Right atrium auricular region (tissue), 2 donors: ENCODE measurements around the gene SCFD2. TPM values are rescaled to one million over a fixed set of nuclear protein-coding genes. Genes with fewer than 3 reads are reported as not detected.
"Not testable (repeated sequence)": the region's sequence is repeated elsewhere in the genome, so short reads cannot be mapped to it uniquely, and the experiment has no call there.

Source experiments
- DNase-seq: peaks from one replicate; pipeline ENCODE4 v3.0.0-alpha.2; 2019; ENCODE audit warnings: low spot score
- H3K27ac ChIP-seq, 2 donors: fragments of 200-600 bp; sonication (generic); 1 replicate in 1 of 2; 2 replicates in 1 of 2; pipeline ENCODE4 v1.5.1; 2016 to 2019
- H3K27me3 ChIP-seq, 2 donors: fragments of 200-600 bp; sonication (generic); one replicate each; pipeline versions ENCODE4 v1.5.1 to v1.6.0; 2017 to 2019
- H3K36me3 ChIP-seq: fragments of 200-600 bp; sonication (generic); one replicate; pipeline ENCODE4 v1.5.1; 2016
- H3K4me1 ChIP-seq, 2 donors: fragments of 200-600 bp; sonication (generic); one replicate each; pipeline versions ENCODE4 v1.5.1 to v1.6.0; 2017 to 2019
- H3K4me3 ChIP-seq, 2 donors: fragments of 200-600 bp; sonication (generic); 1 replicate in 1 of 2; 2 replicates in 1 of 2; pipeline ENCODE4 v1.5.1; 2017 to 2019; ENCODE audit warnings: mild to moderate bottlenecking in 1 of 2, moderate library complexity in 1 of 2
- H3K9me3 ChIP-seq, 2 donors: fragments of 200-600 bp; sonication (generic); one replicate each; pipeline ENCODE4 v1.5.1; 2019
- CTCF ChIP-seq, 2 donors: fragments of 200-600 bp; sonication (generic); IDR thresholded peaks; one replicate each; pipeline ENCODE4 v1.5.1; 2019; ENCODE audit warnings: antibody characterized with exemption in 2 of 2
- total RNA-seq, 2 donors: library from RNA; depleted of rRNA; stranded (reverse); fragments of >200 nt; gene quantifications; one replicate each; pipeline ENCODE4 v1.1.0, GENCODE V29; 2016

Gene SCFD2
- total RNA-seq, 2 donors from 2014 or later: 8.1 to 9.4 TPM

DNA sequence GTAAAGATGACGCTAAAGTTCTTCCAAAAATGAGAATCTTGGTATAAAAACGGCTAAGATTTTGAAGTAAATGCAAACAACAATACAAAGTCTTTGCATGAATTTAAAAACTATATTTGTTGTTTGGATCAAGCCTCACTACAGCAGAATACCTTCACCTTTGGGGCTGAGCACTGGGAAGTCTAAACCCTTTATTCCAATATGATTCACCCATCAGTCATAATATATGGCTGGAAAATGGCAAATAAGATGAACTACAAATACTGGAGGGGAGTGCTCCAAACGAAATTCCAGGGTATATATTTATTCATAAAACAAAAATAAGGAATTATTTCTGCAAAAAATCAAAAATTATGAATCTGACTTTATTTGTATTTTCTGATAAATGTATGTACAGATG lies 138.4 kb downstream of the SCFD2 start:
- no peaks in the 10 kb centered on the region for H3K4me1 ChIP-seq
- H3K27ac ChIP-seq: no peak overlapping the region
- no peak for DNase-seq
- H3K9me3 ChIP-seq: no peaks in the 10 kb centered on the region
- no peak for TF ChIP-seq CTCF (IDR thresholded peaks at IDR 0.05)
- no peaks in the 10 kb centered on the region for H3K27me3 ChIP-seq
- H3K4me3 ChIP-seq: no peak overlapping the region
- no peaks in the 10 kb centered on the region for H3K36me3 ChIP-seq

GRCh38 chr4:53221832-53222480 lies 143.9 kb downstream of the SCFD2 start:
- Histone ChIP-seq H3K36me3 (no peaks in the 10 kb centered on the region), H3K27ac (no peak overlapping the region), H3K27me3 (no peaks in the 10 kb centered on the region), H3K9me3 (no peaks in the 10 kb centered on the region), H3K4me1 (no peaks in the 10 kb centered on the region), H3K4me3 (no peak overlapping the region)
- no peak for TF ChIP-seq CTCF (IDR thresholded peaks at IDR 0.05)
- DNase-seq: no peak

DNA sequence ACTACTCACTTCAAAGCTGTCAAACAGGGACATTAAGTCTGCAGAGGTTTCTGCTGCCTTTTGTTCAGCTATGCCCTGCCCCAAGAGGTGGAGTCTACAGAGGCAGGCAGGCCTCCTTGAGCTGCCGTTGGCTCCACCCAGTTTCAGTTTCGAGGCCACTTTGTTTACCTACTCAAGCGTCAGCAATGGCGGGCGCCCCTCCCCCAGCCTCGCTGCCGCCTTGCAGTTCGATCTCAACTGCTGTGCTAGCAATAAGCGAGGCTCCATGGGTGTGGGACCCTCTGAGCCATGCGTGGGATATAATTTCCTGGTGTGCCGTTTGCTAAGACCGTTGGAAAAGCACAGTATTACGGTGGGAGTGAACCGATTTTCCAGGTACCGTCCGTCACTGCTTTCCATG lies 146.7 kb downstream of the SCFD2 start:
- not testable (repeated sequence) for H3K36me3 ChIP-seq, H3K4me3 ChIP-seq, H3K4me1 ChIP-seq, H3K9me3 ChIP-seq, DNase-seq, H3K27me3 ChIP-seq, H3K27ac ChIP-seq

- no peaks in the 10 kb centered on the region for H3K27me3 ChIP-seq
- no peak overlapping the region for H3K4me3 ChIP-seq
- no peak for TF ChIP-seq CTCF (IDR thresholded peaks at IDR 0.05)
- no peaks in the 10 kb centered on the region for H3K9me3 ChIP-seq
- no peak overlapping the region for H3K27ac ChIP-seq
- H3K36me3 ChIP-seq: no peaks in the 10 kb centered on the region
- no peaks in the 10 kb centered on the region for H3K4me1 ChIP-seq
- DNase-seq: no peak
These were observed 157.1 kb downstream of the SCFD2 start for GRCh38 chr4:53208753-53209152.

GRCh38 chr4:53205970-53206369 lies 159.9 kb downstream of the SCFD2 start:
- Histone ChIP-seq H3K27ac (no peak overlapping the region), H3K36me3 (no peaks in the 10 kb centered on the region), H3K9me3 (no peaks in the 10 kb centered on the region), H3K4me3 (no peak overlapping the region), H3K4me1 (no peaks in the 10 kb centered on the region), H3K27me3 (no peaks in the 10 kb centered on the region)
- DNase-seq: no peak
- TF ChIP-seq CTCF (IDR thresholded peaks at IDR 0.05): no peak

- Histone ChIP-seq H3K27ac (no peak overlapping the region), H3K36me3 (no peaks in the 10 kb centered on the region), H3K4me3 (no peak overlapping the region), H3K27me3 (no peaks in the 10 kb centered on the region), H3K9me3 (no peaks in the 10 kb centered on the region), H3K4me1 (no peaks in the 10 kb centered on the region)
- no peak for TF ChIP-seq CTCF (IDR thresholded peaks at IDR 0.05)
- DNase-seq: no peak
These were observed 166.5 kb downstream of the SCFD2 start for GRCh38 chr4:53199356-53199755.
